ENCODE results near the gene LYRM2. TPM values are rescaled to one million over a fixed set of nuclear protein-coding genes. Genes with fewer than 3 reads are reported as not detected.

Gene LYRM2, protein sequence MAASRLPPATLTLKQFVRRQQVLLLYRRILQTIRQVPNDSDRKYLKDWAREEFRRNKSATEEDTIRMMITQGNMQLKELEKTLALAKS
- 21.5 TPM for polyA plus RNA-seq (2012; ENCODE audit: low read depth, missing spikeins)

DNA sequence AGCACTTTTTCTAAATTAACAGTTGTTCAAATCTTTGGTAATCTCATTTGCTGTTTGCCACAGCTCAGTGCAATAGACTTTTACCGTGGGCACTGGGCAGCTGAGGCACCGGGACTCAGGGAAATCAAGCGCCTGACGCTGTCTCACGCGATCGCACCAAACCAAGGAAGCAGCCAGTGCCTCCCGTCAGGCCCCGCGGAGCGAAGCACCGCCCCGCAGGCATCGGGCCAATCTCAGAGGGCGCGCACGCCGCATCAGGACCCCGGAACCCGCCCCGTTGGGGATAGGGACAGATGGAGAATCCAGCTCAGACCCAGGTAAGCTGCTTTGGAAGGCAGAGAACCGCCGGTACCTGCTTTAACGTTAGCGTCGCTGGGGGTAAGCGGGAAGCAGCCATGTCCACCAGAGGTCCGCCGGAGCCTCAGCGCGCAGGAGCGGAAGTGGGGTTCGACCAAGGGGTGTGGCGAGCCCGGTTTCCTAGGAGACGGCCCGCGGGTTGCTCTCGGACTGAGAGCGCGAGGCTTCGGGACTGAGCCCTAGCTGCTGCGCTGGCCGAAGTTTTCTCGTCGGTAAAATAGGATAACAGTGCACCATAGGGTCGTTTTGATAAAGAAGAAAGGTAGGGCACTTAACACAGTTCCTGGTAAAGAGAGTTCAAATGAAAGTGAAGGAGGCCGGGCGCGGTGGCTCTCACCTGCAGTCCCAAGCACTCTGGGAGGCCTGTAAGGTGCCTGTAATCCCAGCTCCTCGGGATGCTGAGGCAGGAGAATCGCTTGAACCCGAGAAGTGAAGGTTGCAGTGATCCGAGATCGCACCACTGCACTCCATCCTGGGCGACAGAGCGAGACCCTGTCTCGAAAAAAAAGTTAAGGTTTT, at the start of gene LYRM2:
Gene LYRM2 (minus strand): TSS at position 428 of the 876 bp plus-strand sequence. CDS start 31 bp downstream, at position 397.
- TF ChIP-seq SPI1 (IDR thresholded peaks at IDR 0.05; ENCODE audit: low read depth, low read length), result peak; percentile 80
- peak; percentile 87 for TF ChIP-seq POU2F2 (IDR thresholded peaks at IDR 0.05; ENCODE audit: low read depth, low read length)
- no peak for TF ChIP-seq PAX5 (IDR thresholded peaks at IDR 0.05; ENCODE audit: insufficient read depth, low read length, severe bottlenecking)
- peak; percentile 92 for TF ChIP-seq POLR2A (IDR thresholded peaks at IDR 0.05; ENCODE audit: low read depth, low read length)
- TF ChIP-seq TAF1 (IDR thresholded peaks at IDR 0.05; ENCODE audit: low read depth, low read length), result peak; percentile 62
- TF ChIP-seq POLR2AphosphoS5 (IDR thresholded peaks at IDR 0.05; ENCODE audit: low read depth, low read length), result peak; percentile 97
- FAIRE-seq, result peak; percentile 92
- peak; percentile 74 for DNase-seq (ENCODE audit: insufficient read length, low spot score)

DNA sequence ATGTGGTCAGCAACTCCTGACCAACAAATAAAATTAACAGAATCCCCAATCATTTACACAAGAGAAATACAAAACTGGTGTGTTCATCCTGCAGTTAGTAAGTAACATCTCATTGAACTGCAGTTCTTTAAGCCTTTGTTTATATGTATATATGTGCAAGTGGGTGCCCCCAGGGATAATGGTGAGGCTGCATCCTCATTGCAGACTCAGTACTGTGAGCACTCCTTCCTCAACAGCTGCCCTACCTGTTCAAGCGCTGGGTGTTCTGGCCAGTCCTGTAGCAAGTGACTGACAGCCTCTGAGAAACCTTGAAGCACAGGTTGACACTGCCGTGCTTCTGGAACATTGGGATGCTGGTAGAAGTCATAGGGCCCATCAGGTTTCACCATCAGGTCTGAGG, 49.8 kb upstream of the LYRM2 start:
- DNase-seq (ENCODE audit: insufficient read length, low spot score) (no peak), FAIRE-seq (no peak)
- TF ChIP-seq PAX5 (IDR thresholded peaks at IDR 0.05; ENCODE audit: insufficient read depth, low read length, severe bottlenecking), result no peak
- no peak for TF ChIP-seq SPI1 (IDR thresholded peaks at IDR 0.05; ENCODE audit: low read depth, low read length)
- no peak for TF ChIP-seq POLR2AphosphoS5 (IDR thresholded peaks at IDR 0.05; ENCODE audit: low read depth, low read length)
- no peak for TF ChIP-seq POLR2A (IDR thresholded peaks at IDR 0.05; ENCODE audit: low read depth, low read length)
- TF ChIP-seq POU2F2 (IDR thresholded peaks at IDR 0.05; ENCODE audit: low read depth, low read length), result no peak
- TF ChIP-seq TAF1 (IDR thresholded peaks at IDR 0.05; ENCODE audit: low read depth, low read length), result no peak

DNA sequence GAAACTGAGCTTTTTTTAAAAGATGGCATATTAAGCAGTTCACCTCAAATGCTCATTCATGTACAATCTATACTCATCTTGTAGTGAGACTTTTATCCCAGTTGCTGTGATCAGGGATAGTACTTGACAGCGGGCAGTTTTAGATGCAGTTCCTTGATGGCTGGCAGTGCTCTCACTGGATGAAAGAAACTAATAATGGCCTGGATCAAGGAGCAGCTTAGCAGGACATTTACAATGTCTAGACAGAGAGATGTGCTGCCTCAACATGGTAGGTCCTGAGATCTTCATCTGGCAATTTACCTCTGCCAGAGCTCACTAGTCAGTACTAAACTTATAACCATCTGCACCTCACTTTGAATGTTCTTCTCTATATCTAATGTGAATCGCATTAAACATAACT, 46.8 kb upstream of the LYRM2 start:
- FAIRE-seq, result no peak
- TF ChIP-seq TAF1 (IDR thresholded peaks at IDR 0.05; ENCODE audit: low read depth, low read length) (no peak), SPI1 (IDR thresholded peaks at IDR 0.05; ENCODE audit: low read depth, low read length) (no peak), PAX5 (IDR thresholded peaks at IDR 0.05; ENCODE audit: insufficient read depth, low read length, severe bottlenecking) (no peak), POLR2AphosphoS5 (IDR thresholded peaks at IDR 0.05; ENCODE audit: low read depth, low read length) (no peak), POU2F2 (IDR thresholded peaks at IDR 0.05; ENCODE audit: low read depth, low read length) (no peak)

DNA sequence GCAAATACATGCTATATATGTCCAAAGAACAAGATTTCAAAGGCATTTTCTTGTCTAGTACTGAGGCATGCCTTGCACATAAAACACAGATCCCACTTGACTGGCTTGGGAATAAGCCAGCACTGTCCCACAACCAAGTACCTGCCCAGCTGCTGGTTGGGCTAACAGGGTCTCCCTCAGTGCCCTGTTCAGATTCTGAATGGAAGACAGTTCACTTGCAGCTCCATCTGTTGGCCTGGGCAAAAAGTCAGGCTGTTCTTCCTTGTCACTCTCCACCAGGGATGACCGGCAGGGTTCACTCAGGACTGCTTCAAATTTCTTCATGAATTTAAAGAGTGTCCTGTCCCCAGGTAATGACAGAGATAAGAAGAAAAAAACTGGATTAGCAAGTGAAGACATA, 44.4 kb upstream of the LYRM2 start:
- FAIRE-seq, result no peak
- no peak for DNase-seq (ENCODE audit: insufficient read length, low spot score)
- no peak for TF ChIP-seq POLR2A (IDR thresholded peaks at IDR 0.05; ENCODE audit: low read depth, low read length)
- no peak for TF ChIP-seq POU2F2 (IDR thresholded peaks at IDR 0.05; ENCODE audit: low read depth, low read length)
- no peak for TF ChIP-seq PAX5 (IDR thresholded peaks at IDR 0.05; ENCODE audit: insufficient read depth, low read length, severe bottlenecking)
- TF ChIP-seq POLR2AphosphoS5 (IDR thresholded peaks at IDR 0.05; ENCODE audit: low read depth, low read length), result no peak
- TF ChIP-seq TAF1 (IDR thresholded peaks at IDR 0.05; ENCODE audit: low read depth, low read length), result no peak
- no peak for TF ChIP-seq SPI1 (IDR thresholded peaks at IDR 0.05; ENCODE audit: low read depth, low read length)

More for the DNA sequence above, 46.8 kb upstream of the LYRM2 start:
- DNase-seq (ENCODE audit: insufficient read length, low spot score), result no peak

DNA sequence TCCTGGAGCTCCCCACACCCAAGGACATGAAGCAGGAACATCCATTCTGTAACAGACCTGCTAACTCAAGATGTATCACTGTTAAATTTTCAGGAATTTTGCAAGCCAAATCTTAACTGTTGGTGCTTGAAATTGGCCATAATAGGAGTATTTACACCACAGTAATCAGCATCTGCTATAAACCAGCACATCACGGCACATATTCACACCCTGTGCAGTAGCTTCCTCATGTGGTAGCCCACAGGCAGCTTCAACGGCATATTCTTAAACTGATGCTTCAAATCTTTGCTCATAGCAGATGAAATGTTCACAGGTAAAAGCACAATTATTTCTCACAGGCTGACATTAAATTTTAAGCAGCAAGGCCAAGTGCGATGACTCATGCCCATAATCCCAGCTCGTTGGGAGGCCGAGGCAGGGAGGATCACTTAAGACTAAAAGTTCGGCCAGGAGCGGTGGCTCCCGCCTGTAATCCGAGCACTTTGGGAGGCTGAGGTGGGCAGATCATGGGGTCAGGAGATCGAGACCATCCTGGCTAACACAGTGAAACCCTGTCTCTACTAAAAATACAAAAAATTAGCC, 43.5 kb upstream of the LYRM2 start:
- TF ChIP-seq POLR2A (IDR thresholded peaks at IDR 0.05; ENCODE audit: low read depth, low read length) (no peak), TAF1 (IDR thresholded peaks at IDR 0.05; ENCODE audit: low read depth, low read length) (no peak), POU2F2 (IDR thresholded peaks at IDR 0.05; ENCODE audit: low read depth, low read length) (no peak), SPI1 (IDR thresholded peaks at IDR 0.05; ENCODE audit: low read depth, low read length) (no peak), PAX5 (IDR thresholded peaks at IDR 0.05; ENCODE audit: insufficient read depth, low read length, severe bottlenecking) (no peak), POLR2AphosphoS5 (IDR thresholded peaks at IDR 0.05; ENCODE audit: low read depth, low read length) (no peak)
- FAIRE-seq, result no peak

DNA sequence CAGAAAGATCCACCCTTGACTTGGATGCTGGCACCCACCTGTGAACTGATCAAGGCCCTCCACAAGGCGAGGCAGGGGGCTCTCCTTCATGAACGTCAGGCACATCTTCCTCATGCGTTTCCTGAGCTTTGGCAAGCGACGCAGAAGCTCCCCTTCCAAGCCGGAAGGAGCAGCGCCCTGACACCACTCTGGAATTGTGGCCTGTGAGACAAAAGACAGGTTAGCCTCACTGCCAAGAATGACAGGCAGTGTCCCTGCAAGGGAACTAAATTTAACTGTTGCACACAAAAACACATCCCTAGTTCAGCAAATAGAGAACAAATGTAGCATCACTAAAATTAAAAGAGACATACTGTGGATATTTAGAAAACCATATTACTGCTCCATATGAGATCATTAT, 42.0 kb upstream of the LYRM2 start:
- FAIRE-seq, result no peak
- DNase-seq (ENCODE audit: insufficient read length, low spot score), result no peak
- no peak for TF ChIP-seq PAX5 (IDR thresholded peaks at IDR 0.05; ENCODE audit: insufficient read depth, low read length, severe bottlenecking)
- TF ChIP-seq POLR2A (IDR thresholded peaks at IDR 0.05; ENCODE audit: low read depth, low read length), result no peak
- no peak for TF ChIP-seq POLR2AphosphoS5 (IDR thresholded peaks at IDR 0.05; ENCODE audit: low read depth, low read length)
- no peak for TF ChIP-seq TAF1 (IDR thresholded peaks at IDR 0.05; ENCODE audit: low read depth, low read length)
- no peak for TF ChIP-seq POU2F2 (IDR thresholded peaks at IDR 0.05; ENCODE audit: low read depth, low read length)
- no peak for TF ChIP-seq SPI1 (IDR thresholded peaks at IDR 0.05; ENCODE audit: low read depth, low read length)

More for the DNA sequence above, 43.5 kb upstream of the LYRM2 start:
- no peak for DNase-seq (ENCODE audit: insufficient read length, low spot score)

DNA sequence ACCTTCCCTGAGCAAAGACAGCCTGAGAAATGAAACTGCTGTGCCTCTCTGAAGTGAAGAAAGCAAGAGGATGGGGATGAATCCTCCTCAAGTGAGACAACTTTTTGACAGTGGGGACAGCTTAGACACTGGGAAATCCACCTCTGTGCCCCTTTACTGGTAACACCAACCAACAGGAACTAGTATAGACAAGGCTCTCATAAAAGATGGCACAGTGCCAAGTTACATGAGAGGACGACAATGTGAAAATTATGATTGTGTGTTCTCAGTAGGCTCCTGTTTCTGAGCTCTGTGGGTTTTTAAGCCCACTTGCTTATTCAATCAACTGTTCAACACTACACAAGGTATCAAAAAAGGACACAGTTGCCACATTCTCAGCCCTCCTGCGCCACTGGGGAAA, 41.6 kb upstream of the LYRM2 start:
- TF ChIP-seq TAF1 (IDR thresholded peaks at IDR 0.05; ENCODE audit: low read depth, low read length) (no peak), POU2F2 (IDR thresholded peaks at IDR 0.05; ENCODE audit: low read depth, low read length) (no peak), POLR2AphosphoS5 (IDR thresholded peaks at IDR 0.05; ENCODE audit: low read depth, low read length) (no peak), SPI1 (IDR thresholded peaks at IDR 0.05; ENCODE audit: low read depth, low read length) (no peak), POLR2A (IDR thresholded peaks at IDR 0.05; ENCODE audit: low read depth, low read length) (no peak), PAX5 (IDR thresholded peaks at IDR 0.05; ENCODE audit: insufficient read depth, low read length, severe bottlenecking) (no peak)
- no peak for FAIRE-seq
- no peak for DNase-seq (ENCODE audit: insufficient read length, low spot score)

DNA sequence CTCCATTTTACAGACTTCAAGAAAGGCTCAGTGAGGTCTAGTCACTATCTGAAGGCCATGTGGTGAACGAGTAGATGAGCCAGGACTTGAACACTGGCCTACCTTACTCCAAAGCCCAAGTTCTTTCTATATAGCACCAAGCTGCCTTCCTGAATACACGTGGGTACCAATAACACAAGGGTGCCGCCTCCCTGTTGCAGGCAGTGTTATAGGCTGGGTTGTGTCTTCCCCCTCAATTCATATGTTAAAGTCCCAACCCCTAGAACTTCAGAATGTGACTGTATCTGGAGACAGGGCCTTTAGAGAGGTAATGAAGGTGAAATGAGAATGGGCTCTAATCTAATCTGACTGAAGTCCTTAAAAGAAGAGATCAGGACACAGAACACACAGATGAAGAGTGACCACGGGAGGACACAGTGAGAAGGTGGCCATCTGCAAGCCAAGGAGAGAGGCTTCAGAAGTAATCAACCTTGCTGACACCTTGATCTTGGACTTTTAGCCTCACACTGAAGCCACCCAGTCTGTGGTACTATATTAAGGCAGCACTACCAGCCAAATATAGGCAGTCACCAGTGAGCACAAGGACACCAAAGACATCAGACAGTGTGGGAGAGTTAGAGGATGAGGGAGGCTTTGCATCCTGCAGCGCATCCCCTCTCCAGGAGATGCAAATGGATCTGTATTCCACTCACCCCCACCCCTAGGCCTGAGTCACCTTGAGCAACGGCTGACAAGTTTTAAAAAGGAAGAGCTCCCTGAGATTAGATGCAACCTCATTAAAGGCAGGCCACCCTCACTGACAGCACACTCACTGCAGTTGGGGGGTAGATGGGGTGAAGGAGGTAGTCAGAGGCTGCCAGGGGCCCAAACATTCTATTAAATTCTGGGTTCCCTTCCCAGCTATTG, 40.9 kb upstream of the LYRM2 start:
- DNase-seq (ENCODE audit: insufficient read length, low spot score), result no peak
- FAIRE-seq, result no peak
- TF ChIP-seq POLR2A (IDR thresholded peaks at IDR 0.05; ENCODE audit: low read depth, low read length), result no peak
- no peak for TF ChIP-seq TAF1 (IDR thresholded peaks at IDR 0.05; ENCODE audit: low read depth, low read length)
- no peak for TF ChIP-seq PAX5 (IDR thresholded peaks at IDR 0.05; ENCODE audit: insufficient read depth, low read length, severe bottlenecking)
- no peak for TF ChIP-seq POU2F2 (IDR thresholded peaks at IDR 0.05; ENCODE audit: low read depth, low read length)
- TF ChIP-seq SPI1 (IDR thresholded peaks at IDR 0.05; ENCODE audit: low read depth, low read length), result no peak
- no peak for TF ChIP-seq POLR2AphosphoS5 (IDR thresholded peaks at IDR 0.05; ENCODE audit: low read depth, low read length)

All from GM12891 (cell line).